ENCODE data around the gene KCTD3.

GRCh38 chr1:215661033-215661432 is 93.9 kb downstream of the KCTD3 start:
- TF ChIP-seq SIN3A (IDR thresholded peaks at IDR 0.05; ENCODE audit: borderline replicate concordance, insufficient read depth, low read depth, low read length), result no peak
- no peak for TF ChIP-seq CTCF (IDR thresholded peaks at IDR 0.05)
- no peak for TF ChIP-seq REST (IDR thresholded peaks at IDR 0.05; ENCODE audit: insufficient read depth in 1 of 2, low read depth in 2 of 2, low read length in 1 of 2)
